Measurements from ENCODE around the gene ABI2.
"Not testable (repeated sequence)": the region's sequence is repeated elsewhere in the genome, so short reads cannot be mapped to it uniquely, and the experiment has no call there.

Gene ABI2

DNA sequence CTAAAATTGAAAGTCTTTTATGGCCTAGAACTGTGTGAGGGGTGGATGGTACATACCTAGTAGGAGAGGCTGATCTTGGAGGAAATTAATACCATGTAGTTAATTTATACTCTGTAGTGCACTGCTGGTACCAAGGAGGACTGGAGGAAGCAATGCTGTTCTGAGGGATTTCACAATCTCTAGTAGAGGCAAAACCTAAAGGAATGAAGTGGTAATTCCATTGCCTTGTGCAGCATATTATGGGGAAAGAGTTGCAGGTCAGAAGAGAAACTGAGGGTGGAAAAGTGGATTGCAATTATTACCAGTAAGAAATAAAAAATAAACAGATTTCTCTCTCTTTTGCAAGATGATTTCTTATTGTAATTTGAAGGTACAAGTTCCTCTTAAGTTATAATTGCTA lies 2.2 kb downstream of the ABI2 start:
- TF ChIP-seq CTCF (IDR thresholded peaks at IDR 0.05; ENCODE audit: insufficient read depth, low read length, poor library complexity, severe bottlenecking) = no peak
- no peak for DNase-seq (ENCODE audit: extremely low read depth, insufficient read length)
- Histone ChIP-seq H3K36me3 (ENCODE audit: control insufficient read depth, insufficient read depth, low read length) (no peaks in the 10 kb centered on the region), H3K4me3 (replicated peaks; ENCODE audit: low read depth, low read length) (no peak overlapping the region), H3K27me3 (replicated peaks; ENCODE audit: control insufficient read depth, insufficient read depth, low read length) (no peaks in the 10 kb centered on the region)

GRCh38 chr2:203338322-203338721 lies 10.1 kb downstream of the ABI2 start:
- H3K4me3 ChIP-seq (replicated peaks; ENCODE audit: low read depth, low read length) = no peak overlapping the region
- no peak for DNase-seq (ENCODE audit: extremely low read depth, insufficient read length)
- no peak for TF ChIP-seq CTCF (IDR thresholded peaks at IDR 0.05; ENCODE audit: insufficient read depth, low read length, poor library complexity, severe bottlenecking)
- no peaks in the 10 kb centered on the region; the same call in 1 of the 2 replicates for H3K36me3 ChIP-seq (ENCODE audit: control insufficient read depth, insufficient read depth, low read length)
- no peaks in the 10 kb centered on the region for H3K27me3 ChIP-seq (replicated peaks; ENCODE audit: control insufficient read depth, insufficient read depth, low read length)

- Histone ChIP-seq H3K4me3 (replicated peaks; ENCODE audit: low read depth, low read length) (no peak overlapping the region), H3K36me3 (ENCODE audit: control insufficient read depth, insufficient read depth, low read length) (no peaks in the 10 kb centered on the region; the same call in 1 of the 2 replicates), H3K27me3 (replicated peaks; ENCODE audit: control insufficient read depth, insufficient read depth, low read length) (no peaks in the 10 kb centered on the region)
- no peak for TF ChIP-seq CTCF (IDR thresholded peaks at IDR 0.05; ENCODE audit: insufficient read depth, low read length, poor library complexity, severe bottlenecking)
- DNase-seq (ENCODE audit: extremely low read depth, insufficient read length) = no peak
These were observed 12.7 kb downstream of the ABI2 start for GRCh38 chr2:203340791-203341487.

- no peak for TF ChIP-seq CTCF (IDR thresholded peaks at IDR 0.05; ENCODE audit: insufficient read depth, low read length, poor library complexity, severe bottlenecking)
These were observed 13.6 kb downstream of the ABI2 start for GRCh38 chr2:203341741-203342310.

DNA sequence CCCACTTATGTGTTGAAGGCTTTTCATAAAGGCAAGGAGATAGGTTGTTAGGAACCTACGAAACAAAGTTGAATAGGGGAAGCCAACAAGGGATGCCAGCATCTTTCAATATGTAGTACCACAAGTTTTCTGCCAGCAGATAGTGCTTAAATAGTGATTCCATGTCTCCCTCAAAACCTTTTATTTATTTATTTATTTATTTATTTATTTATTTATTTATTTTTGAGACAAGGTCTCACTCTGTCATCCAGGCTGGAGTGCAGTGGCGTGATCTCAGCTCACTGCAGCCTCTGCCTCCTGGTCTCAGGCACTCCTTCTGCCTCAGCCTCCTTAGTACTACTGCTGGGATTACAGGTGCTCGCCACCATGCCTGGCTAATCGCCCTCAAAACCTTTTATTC lies 14.2 kb downstream of the ABI2 start:
- not testable (repeated sequence) for H3K4me3 ChIP-seq (replicated peaks; ENCODE audit: low read depth, low read length); H3K27me3 ChIP-seq (replicated peaks; ENCODE audit: control insufficient read depth, insufficient read depth, low read length); DNase-seq (ENCODE audit: extremely low read depth, insufficient read length); H3K36me3 ChIP-seq (ENCODE audit: control insufficient read depth, insufficient read depth, low read length)

More at GRCh38 chr2:203341741-203342310, 13.6 kb downstream of the ABI2 start:
- H3K4me3 ChIP-seq (replicated peaks; ENCODE audit: low read depth, low read length) = no peak overlapping the region
- no peak for DNase-seq (ENCODE audit: extremely low read depth, insufficient read length)
- H3K27me3 ChIP-seq (replicated peaks; ENCODE audit: control insufficient read depth, insufficient read depth, low read length) = no peaks in the 10 kb centered on the region
- H3K36me3 ChIP-seq (ENCODE audit: control insufficient read depth, insufficient read depth, low read length) = no peaks in the 10 kb centered on the region

DNA sequence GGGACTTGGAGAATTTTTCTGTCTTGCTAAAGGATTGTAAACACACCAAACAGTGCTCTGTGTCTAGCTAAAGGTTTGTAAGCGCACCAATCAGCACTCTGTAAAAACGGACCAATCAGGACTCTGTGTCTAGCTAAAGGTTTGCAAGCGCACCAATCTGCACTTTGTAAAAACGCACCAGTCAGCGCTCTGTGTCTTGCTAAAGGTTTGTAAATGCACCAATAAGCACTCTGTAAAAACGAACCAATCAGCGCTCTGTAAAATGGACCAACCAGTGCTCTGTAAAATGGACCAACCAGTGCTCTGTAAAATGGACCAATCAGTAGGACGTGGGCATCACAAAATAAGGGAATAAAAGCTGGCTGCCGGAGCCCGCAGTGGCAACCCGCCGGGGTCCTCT lies 16.5 kb downstream of the ABI2 start:
- TF ChIP-seq CTCF (IDR thresholded peaks at IDR 0.05; ENCODE audit: insufficient read depth, low read length, poor library complexity, severe bottlenecking) = no peak
- no peak overlapping the region for H3K4me3 ChIP-seq (replicated peaks; ENCODE audit: low read depth, low read length)
- no peak for DNase-seq (ENCODE audit: extremely low read depth, insufficient read length)
- H3K36me3 ChIP-seq (ENCODE audit: control insufficient read depth, insufficient read depth, low read length) = no peaks in the 10 kb centered on the region
- H3K27me3 ChIP-seq (replicated peaks; ENCODE audit: control insufficient read depth, insufficient read depth, low read length) = no peaks in the 10 kb centered on the region
